NCI-H146 treated with DMSO at 0.1 percent for 48 hours (cell line): ENCODE data around the gene OR6F1.
"Not testable (repeated sequence)": the region's sequence is repeated elsewhere in the genome, so short reads cannot be mapped to it uniquely, and the experiment has no call there.

ENCODE experiments used
- DNase-seq: peaks from one replicate; lab custom pipeline; 2025; ENCODE audit not compliant: unreplicated experiment; lab: John Stamatoyannopoulos, UW

OR6F1 gene

DNA sequence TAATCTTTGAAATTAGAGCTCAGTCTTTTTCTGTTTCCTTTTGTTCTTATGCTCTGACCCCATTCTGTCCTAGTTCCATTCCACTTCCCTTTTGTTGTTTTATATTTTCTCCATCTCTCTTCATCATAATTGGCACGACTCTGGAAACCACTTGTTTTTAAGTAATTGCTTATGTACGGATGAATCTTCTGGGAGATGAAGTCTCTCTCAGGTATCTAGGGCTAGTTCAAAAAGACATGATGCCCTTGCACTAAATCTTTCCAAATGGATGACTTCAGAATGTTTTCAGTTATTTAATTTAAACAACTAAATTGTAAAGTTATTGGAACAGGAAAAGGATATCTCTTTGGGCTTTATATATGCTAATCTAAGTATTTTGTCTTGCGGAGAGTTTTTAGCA lies at the start of gene OR6F1:
Gene OR6F1, minus strand, starts transcription at position 101 of the 400 bp plus-strand sequence. CDS start 3,891 bp downstream, outside the sequence.
- no peak for DNase-seq

DNA sequence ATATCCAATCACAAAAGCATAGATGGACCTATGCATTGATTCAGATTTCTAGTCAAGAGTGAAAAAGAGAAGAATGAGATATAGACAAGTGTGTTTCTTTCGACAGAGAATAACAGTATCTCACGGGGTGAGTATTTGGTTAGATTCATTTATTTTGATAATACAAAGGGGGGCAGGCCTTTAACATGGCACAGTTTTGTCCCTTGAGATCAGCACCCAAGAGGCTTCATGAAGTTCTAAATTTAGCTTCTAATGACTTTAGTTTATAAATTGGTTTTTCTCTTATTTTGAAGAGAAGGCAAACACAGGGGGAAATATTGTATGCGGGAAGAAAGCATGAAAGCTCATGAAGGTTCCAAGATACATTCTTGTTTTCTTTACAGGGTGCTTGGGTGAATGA lies 44.0 kb upstream of the OR6F1 start, which contains the start of gene OR1C1:
Gene OR1C1, minus strand, starts transcription at position 101 of the 400 bp plus-strand sequence. CDS start 2,150 bp downstream, outside the sequence.
- no peak for DNase-seq

DNA sequence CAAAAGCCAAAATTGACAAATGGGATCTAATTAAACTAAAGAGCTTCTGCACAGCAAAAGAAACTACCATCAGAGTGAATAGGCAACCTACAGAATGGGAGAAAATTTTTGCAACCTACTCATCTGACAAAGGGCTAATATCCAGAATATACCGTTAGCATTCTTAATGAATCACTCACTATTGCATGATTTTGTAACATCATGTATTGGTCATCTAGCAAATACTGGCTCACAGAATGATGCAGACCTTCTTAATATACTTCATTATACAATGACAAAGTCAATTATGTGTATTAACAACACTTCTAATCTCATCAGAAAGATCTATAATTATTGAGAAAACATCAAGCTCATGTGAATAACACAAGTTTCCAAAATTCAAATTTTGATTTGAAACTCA lies 37.9 kb upstream of the OR6F1 start:
- DNase-seq: not testable (repeated sequence)

DNA sequence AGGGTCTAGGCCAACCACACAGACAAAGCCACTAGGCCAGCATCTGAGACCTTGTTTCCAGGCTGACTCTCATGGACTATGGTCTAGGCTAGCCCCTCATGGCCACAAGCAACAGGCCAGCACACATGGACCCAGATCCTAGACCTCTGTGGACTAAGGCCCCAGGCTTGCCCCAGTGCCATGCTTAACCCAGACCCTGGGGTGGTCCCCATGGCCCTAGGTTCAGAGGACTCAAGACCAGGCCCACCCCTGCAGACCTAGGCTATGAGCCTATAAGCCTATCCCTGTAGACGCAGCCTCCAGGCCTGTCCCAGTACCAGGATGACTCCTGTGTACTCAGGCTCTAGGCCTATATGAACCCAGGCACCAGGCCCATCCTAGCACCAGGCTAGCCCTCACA lies 33.4 kb upstream of the OR6F1 start:
- DNase-seq: no peak

DNA sequence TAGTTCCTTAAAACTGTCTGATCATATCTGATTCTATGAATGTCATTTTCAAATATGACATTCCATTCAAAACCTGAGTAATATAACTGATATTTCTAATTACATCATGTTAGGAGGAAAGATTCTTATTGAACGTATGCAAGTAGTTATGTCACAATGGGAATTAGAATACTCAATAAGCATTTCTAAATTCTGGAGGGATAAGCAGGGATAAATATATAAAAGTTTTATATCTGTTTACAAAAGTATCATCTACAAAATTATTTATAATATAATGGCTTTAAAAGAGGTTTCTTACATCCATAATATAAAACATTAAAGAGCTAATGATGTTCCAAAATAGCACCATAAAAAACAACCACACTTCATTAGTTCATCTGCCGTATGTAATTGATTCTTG lies 31.6 kb upstream of the OR6F1 start, which contains the start of gene OR14A2:
Gene OR14A2, minus strand, starts transcription at position 101 of the 400 bp plus-strand sequence.
- DNase-seq: no peak

DNA sequence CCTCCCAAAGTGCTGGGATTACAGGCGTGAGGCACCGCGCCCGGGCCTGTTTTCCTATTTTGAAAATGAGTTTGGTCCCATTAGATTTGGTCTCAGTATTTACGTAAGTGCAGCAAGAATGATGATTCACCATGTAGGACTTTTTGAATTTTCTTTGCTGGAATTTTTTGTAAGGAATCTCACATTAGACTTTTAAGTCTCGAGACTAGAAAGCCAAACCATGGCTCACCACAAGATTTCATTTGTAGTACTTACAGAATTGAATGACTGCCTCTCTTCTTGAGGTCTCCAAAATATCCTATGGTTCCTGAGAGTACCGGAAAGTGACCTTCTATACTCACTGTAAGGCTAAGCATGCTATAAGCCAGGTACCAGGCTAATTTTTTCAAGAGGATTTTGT lies 31.2 kb upstream of the OR6F1 start:
- no peak for DNase-seq

DNA sequence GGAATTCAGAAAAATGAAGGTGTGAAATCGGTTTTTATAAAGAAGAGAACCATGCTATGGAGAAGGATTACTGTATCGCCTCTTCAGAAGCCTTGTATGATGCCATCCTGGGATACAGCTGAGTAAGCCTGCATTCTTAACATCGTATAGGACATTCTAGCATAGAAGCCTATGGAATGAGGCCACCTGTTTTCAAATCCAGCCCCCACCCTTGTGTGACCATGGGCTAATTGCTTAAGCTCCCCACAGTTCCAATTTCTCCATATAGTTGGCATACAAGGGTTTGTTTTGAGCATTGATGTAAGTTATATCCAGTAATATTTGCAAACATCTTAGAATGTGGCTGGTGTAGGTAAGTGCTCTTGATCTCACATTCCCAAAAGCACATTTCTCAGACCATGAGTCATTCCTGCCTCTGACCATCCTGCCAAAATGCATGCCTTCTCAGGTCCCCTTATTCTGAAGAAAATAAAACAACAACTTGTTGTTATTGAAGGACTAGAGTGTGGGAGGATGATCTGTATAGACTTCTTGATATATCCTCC lies 30.0 kb upstream of the OR6F1 start:
- DNase-seq: no peak

DNA sequence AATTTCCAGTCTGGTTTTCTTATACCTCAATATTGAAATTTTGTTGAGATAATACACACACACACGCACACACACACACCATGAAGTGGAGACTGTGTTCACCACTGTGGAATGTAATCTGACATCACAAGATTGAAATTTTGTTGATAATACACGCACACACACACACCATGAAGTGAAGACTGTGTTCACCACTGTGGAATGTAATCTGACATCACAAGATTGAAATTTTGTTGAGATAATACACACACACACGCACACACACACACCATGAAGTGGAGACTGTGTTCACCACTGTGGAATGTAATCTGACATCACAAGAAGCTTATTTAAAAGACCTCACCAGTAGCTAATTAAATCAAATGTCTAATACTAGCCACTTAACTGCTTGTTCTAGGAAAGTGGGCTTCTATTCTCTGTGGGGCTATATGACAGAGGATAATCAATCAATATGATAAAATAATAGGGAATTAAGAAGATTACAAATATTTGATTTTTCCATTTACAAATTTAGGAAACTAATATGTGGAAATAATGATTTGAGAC lies 25.8 kb upstream of the OR6F1 start:
- DNase-seq: not testable (repeated sequence)

DNA sequence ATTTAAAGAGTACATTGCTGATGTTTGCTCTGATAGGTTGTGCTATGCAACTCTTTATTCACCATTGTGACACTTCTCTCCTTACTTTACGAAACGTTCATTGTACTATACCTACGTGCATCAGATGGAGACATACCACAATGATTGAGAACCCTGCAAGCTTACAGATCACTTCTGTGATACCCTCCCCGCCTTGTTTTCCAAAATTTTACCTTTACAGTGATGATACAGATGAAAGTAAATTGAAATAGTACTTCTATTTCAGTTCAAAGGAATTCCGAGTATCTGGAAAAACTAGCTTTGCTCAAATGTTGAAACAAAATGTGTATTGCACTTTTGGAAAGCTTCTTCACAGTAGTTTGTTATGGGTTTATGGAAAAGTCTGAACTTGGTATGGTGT lies 25.3 kb upstream of the OR6F1 start:
- DNase-seq: no peak

DNA sequence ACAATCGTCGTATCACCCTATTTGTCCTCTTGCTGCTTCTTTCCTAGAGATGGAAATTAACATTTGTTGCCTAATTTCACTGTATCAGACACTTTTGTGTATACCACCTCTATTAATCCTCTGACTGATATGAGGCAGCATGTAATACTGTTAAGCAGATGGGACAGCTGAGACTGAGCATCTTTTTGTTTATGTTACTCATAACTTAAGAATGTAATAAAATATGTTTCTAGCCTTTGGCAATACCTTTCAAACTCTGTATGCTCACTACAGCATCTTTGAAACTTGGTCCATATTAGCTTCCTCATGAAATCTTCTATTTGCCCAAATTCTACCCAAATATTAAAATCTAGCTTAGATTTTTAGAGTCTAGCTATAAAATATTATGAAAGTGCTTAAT lies 24.3 kb upstream of the OR6F1 start:
- DNase-seq: no peak

DNA sequence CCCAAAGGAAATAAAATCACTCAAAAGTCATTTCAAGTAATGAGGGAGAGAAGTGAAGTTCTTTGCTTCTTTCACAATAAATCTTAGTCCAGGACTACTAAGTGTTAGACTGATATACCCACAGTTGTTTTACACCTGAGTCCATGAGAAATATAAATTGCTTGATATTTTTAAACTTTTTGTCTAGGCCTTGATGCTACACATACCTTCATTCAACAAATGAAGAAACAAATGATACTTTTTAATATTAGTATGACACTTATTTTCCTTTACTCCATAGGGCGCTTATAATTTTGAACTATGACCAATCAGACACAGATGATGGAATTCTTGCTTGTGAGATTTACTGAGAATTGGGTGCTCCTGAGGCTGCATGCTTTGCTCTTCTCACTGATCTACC lies 21.9 kb upstream of the OR6F1 start, which contains the start of gene OR14K1:
Gene OR14K1, plus strand, starts transcription at position 301 of the 400 bp plus-strand sequence. Its CDS starts 0 bp downstream, at position 301.
- no peak for DNase-seq

DNA sequence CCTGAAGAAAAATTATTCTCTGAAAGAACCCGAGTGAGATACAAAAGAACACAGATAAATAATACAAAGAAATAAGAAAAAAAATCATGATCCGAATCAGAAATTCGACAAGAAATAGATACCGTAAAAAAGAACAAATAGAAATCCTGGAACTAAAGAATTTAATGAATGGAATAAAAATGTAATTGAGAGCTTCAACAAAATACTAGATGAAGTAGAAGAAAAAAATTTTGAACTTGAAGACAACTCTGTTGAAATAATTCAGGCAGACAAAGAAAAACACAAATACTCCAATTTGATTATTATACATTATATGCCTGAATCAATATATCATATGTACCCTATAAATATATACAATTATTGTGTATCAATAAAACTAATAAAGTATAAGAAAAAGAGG lies 4.8 kb upstream of the OR6F1 start:
- no peak for DNase-seq

DNA sequence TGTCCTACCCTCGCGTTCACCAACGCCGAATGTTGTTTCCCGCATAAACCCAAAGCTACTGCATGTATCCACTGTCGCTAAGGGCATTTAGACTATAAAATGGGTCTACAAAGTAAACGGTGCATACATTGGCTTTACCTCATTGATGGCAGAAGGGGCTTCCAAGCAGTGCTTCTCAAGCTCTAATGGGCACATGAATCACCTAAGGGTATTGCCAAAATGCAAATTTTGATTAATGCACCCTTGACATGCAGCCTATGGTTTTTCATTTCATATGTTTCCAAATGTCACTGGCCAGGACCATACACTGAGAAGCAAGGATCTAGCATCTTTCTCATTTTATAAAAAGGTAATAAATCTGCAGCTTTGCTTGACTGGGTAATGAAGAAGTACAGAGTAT lies 2.7 kb downstream of the OR6F1 start:
- DNase-seq: no peak

DNA sequence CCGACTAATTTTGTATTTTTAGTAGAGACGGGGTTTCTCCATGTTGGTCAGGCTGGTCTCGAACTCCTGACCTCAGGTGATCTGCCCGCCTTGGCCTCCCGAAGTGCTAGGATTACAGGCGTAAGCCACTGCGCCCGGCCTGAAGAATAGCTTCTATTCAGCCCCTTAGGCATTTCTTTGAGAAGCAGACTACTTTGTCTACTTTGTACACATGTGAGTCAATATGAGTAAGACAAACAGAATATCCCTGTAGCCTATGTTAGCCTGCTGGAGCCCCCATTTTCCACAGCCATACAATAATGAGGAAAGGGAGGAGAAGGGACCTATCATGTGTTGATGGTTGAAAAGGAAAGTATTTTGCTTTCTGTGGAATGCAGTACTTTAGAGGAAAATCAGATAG lies 5.8 kb downstream of the OR6F1 start:
- DNase-seq: not testable (repeated sequence)

DNA sequence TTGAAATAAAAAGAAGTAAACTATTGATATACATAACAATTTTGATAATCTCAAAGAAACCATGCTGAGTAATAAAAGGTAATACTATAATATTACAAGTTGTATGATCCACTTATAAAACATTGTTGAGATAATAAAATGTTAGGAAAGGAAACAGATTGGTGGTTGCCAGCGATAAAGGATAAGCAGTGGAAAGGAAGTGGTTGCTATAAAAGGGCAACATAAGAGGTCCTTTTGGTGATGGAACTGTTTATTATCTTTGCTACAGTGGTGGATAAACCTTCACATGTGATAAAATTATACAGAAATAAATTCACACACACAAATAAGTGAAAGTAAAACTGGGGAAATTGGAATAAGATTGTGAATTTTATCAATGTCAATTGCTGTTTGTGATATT lies 15.1 kb downstream of the OR6F1 start:
- no peak for DNase-seq

DNA sequence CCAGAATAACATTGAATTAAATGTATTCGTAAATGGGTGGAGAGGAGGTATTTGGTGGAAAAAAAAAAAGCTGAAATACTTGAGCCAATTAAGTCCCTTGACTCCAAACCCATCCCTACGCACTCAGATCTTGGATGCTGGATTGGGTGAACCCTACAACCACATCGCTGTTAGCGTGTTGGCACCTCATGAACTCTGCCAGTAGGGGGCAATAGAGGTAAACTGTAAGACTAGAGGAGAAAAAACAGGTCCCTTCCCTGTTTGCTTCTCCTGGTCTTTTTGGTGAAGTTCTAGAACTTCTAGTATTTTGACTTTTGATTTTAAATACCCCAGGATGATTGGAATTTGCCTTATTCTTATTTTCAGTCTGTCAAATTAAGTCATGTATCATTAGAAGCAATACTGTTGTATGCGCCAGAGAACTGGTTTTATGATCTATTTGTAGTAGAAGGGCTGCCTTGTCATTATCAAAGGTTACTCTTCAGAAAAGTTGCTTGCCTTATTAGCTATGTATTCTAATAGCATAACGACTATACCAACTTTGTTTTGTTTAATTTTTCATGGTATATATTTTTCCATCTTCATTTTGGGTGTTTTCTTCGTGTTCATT lies 35.1 kb downstream of the OR6F1 start:
- DNase-seq: peak; percentile 6

DNA sequence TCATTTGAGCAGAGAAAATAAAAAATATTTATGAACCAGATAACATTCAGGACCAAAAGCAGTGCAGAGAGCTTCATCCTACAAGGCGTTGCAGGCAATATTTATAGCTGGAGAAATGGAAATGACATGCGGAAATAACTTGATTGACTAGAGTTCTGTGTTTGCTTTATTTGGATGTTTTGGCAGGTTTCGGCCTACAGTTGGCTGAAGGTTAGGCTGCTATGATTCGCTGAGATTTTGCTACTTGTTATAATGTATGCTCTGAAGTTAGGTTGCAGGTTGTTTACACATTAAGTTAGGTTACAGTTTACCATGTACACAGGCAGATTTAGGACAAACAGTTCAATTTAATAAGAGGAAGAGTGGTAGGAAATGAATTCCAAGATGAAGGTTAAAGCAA lies 36.3 kb downstream of the OR6F1 start:
- DNase-seq: no peak

DNA sequence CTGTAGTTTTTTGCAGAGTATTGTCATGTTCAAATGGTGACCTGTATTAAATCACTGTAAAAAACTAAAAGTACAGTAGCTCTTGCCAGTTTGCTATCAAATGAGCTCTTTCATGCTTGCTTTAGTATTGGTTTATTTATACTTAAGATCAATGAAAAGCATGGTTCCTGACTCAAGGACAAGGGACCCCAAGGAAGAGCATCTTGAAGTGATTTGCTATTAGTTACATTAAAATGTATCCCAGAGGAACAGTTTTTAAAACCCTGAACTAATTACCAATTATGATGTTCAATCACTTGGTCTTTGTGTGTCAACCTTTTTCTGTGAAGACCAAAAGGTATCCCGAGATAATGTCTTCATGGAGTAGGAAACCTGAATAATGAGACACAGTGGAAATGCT lies 36.8 kb downstream of the OR6F1 start, which contains the start of gene OR13G1:
Gene OR13G1, minus strand, starts transcription at position 101 of the 400 bp plus-strand sequence. CDS start 6,698 bp downstream, outside the sequence.
- DNase-seq: no peak

DNA sequence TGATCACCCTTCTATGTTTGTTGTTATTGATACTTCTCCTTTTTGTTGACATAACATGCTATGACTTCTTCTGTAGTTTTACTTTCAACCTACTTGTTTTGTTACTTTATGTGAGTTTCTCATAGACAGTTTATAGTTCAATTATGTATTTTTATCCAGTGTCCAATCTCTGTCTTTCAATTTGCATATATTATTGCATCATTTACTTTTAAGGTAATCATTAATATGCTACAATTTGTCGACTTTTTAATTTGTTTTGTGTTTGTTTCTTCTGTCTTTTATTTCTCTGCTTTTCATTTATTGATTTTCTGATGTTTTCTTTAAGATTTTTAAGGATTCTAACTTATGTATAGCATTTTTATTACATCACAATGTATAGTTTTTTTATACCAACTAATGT lies 47.2 kb downstream of the OR6F1 start:
- DNase-seq: no peak
